Prostate gland (tissue), 2 donors: ENCODE measurements around the gene LRRC4C.

ENCODE experiments used
- POLR2AphosphoS5 ChIP-seq: sonication (generic); formaldehyde crosslinking; IDR thresholded peaks from one replicate; pipeline ENCODE4 v1.6.1; 2017; ENCODE audit warnings: antibody characterized with exemption
- TF ChIP-seq, protein P1 (sequence below), 4 experiments: fragments of 200-600 bp in 2 of 4; fragments of 450-650 bp in 2 of 4; sonication (generic) in 2 of 4; IDR thresholded peaks; 1 replicate in 3 of 4; 2 replicates in 1 of 4; pipeline ENCODE4 v1.5.1; 2016 to 2019; ENCODE audit warnings: antibody characterized with exemption in 4 of 4, mild to moderate bottlenecking in 2 of 4, moderate library complexity in 2 of 4

DNA sequence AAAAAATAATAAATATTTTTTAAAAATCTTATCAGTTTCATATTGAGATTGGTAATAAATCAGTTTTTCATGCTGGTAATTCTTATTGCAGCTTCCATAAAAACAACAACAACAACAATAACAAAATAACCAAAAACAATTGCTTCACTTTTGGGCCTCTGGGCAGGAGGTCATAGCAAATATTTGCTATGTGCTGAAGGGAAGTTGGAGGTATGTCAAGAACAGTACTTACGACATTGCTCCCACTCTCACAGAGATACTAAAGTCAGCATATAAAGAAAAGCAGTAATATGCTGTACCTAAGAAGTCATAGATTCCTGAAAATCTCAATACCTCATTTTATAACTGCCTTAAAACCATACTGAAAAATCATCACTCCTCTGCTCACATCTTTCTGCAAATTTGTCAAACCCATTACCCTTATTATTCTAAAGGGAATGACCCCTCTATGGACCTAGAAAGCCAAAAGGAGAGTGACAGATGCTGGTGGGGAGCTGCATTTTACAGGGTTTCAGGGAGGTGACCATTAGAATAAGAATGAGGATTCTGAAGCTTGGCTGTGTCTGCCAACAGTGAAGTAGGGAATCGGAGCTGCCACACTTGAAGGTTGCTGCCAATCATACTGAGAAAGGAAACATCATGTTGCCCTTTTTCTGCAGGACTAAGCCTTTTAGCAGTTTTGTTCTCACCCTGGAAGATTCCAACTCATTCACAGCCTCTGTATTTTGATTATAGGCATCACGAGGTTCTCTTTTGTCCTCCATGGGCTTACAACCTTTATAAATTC lies 742.9 kb downstream of the LRRC4C start:
- TF ChIP-seq, protein P1, sequence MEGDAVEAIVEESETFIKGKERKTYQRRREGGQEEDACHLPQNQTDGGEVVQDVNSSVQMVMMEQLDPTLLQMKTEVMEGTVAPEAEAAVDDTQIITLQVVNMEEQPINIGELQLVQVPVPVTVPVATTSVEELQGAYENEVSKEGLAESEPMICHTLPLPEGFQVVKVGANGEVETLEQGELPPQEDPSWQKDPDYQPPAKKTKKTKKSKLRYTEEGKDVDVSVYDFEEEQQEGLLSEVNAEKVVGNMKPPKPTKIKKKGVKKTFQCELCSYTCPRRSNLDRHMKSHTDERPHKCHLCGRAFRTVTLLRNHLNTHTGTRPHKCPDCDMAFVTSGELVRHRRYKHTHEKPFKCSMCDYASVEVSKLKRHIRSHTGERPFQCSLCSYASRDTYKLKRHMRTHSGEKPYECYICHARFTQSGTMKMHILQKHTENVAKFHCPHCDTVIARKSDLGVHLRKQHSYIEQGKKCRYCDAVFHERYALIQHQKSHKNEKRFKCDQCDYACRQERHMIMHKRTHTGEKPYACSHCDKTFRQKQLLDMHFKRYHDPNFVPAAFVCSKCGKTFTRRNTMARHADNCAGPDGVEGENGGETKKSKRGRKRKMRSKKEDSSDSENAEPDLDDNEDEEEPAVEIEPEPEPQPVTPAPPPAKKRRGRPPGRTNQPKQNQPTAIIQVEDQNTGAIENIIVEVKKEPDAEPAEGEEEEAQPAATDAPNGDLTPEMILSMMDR (IDR thresholded peaks at IDR 0.05): no peak
- TF ChIP-seq POLR2AphosphoS5: no peak
